Testis (tissue), 3 donors: ENCODE results near the gene GMDS. TPM values are rescaled to one million over a fixed set of nuclear protein-coding genes. Genes with fewer than 3 reads are reported as not detected.

ENCODE experiments used
- DNase-seq: peaks from one replicate; pipeline ENCODE4 v3.0.0-alpha.2; 2019
- H3K27ac ChIP-seq, 2 donors: fragments of 200-600 bp; sonication (generic); one replicate each; pipeline ENCODE4 v1.5.1; 2019
- H3K27me3 ChIP-seq: fragments of 200-600 bp; sonication (generic); one replicate; pipeline ENCODE4 v1.5.1; 2019
- H3K36me3 ChIP-seq: fragments of 200-600 bp; sonication (generic); one replicate; pipeline ENCODE4 v1.5.1; 2017; ENCODE audit warnings: low read depth; ENCODE audit errors: missing control alignments
- H3K4me1 ChIP-seq: fragments of 200-600 bp; sonication (generic); one replicate; pipeline ENCODE4 v1.5.1; 2019
- H3K4me3 ChIP-seq, 2 donors: fragments of 200-600 bp; sonication (generic); one replicate each; pipeline ENCODE4 v1.5.1; 2017 to 2019
- H3K9me3 ChIP-seq: fragments of 200-600 bp; sonication (generic); one replicate; pipeline ENCODE4 v1.5.1; 2017
- POLR2A ChIP-seq: fragments of 450-650 bp; IDR thresholded peaks from one replicate; pipeline ENCODE4 v1.6.1; 2017; ENCODE audit warnings: antibody characterized with exemption, mild to moderate bottlenecking, moderate library complexity
- WGBS, 2 donors: methylation state at CpG; one replicate each; pipeline ENCODE4 v1.1.5; 2018; 5-methylcytosine and 5-hydroxymethylcytosine counted together
- intact Hi-C: fragments of 100-400 bp; cut with DNase I; formaldehyde crosslinking; loops from one replicate; pipeline ENCODE4 v1.15.1; 2023; ENCODE audit warnings: low total_unique reads
- polyA plus RNA-seq: library from polyadenylated mRNA; stranded (reverse); fragments of 350-450 nt; fragmentation: Illumina TruSeq; extraction: RNeasy Lipid Tissue Mini Kit (QIAGEN cat#74804); gene quantifications from one replicate; pipeline ENCODE4 v1.2.3, GENCODE V29; 2014; ENCODE audit warnings: low read depth, low replicate concordance; ENCODE audit not compliant: insufficient read depth
- total RNA-seq, 2 donors: library from RNA; depleted of rRNA; stranded (reverse); fragments of >200 nt; gene quantifications; one replicate each; pipeline ENCODE4 v1.2.3, GENCODE V29; 2016
- TF ChIP-seq, protein P1 (sequence below), 3 experiments: fragments of 450-650 bp in 2 of 3; fragments of 200-600 bp in 1 of 3; sonication (generic) in 1 of 3; IDR thresholded peaks; one replicate each; pipeline ENCODE4 v1.5.1; 2016 to 2019; ENCODE audit warnings: antibody characterized with exemption in 3 of 3, mild to moderate bottlenecking in 2 of 3, moderate library complexity in 1 of 3

Gene GMDS
- total and polyA plus RNA-seq, 3 donors from 2014 or later: 19.6 to 31.1 (median 22.2) TPM

- no peaks in the 10 kb centered on the region for H3K4me1 ChIP-seq
- no peak overlapping the region for H3K4me3 ChIP-seq
- WGBS, 2 donors: 93 to 96% methylated on average over 4 of the region's 4 CpGs
- TF ChIP-seq POLR2A: no peak
- TF ChIP-seq, protein P1, sequence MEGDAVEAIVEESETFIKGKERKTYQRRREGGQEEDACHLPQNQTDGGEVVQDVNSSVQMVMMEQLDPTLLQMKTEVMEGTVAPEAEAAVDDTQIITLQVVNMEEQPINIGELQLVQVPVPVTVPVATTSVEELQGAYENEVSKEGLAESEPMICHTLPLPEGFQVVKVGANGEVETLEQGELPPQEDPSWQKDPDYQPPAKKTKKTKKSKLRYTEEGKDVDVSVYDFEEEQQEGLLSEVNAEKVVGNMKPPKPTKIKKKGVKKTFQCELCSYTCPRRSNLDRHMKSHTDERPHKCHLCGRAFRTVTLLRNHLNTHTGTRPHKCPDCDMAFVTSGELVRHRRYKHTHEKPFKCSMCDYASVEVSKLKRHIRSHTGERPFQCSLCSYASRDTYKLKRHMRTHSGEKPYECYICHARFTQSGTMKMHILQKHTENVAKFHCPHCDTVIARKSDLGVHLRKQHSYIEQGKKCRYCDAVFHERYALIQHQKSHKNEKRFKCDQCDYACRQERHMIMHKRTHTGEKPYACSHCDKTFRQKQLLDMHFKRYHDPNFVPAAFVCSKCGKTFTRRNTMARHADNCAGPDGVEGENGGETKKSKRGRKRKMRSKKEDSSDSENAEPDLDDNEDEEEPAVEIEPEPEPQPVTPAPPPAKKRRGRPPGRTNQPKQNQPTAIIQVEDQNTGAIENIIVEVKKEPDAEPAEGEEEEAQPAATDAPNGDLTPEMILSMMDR (IDR thresholded peaks at IDR 0.05): no peak
- no peaks in the 10 kb centered on the region for H3K9me3 ChIP-seq
- no peaks in the 10 kb centered on the region for H3K36me3 ChIP-seq
- intact Hi-C loops: no loop called here
- no peak overlapping the region for H3K27ac ChIP-seq
- DNase-seq: no peak
- H3K27me3 ChIP-seq: no peaks in the 10 kb centered on the region
Observed at GRCh38 chr6:1631251-1631650, 614.2 kb downstream of the GMDS start.

- Histone ChIP-seq H3K4me3 (no peak overlapping the region), H3K4me1 (no peaks in the 10 kb centered on the region), H3K9me3 (no peaks in the 10 kb centered on the region), H3K36me3 (no peaks in the 10 kb centered on the region), H3K27ac (no peak overlapping the region), H3K27me3 (no peaks in the 10 kb centered on the region)
- no peak for DNase-seq
- intact Hi-C loops: no loop called here
- TF ChIP-seq POLR2A: no peak
- TF ChIP-seq, protein P1 (IDR thresholded peaks at IDR 0.05): no peak
- 86 to 90% methylated on average over 11 of the region's 11 CpGs for WGBS, 2 donors
Observed at GRCh38 chr6:1630771-1631217, 614.6 kb downstream of the GMDS start.

- Histone ChIP-seq H3K4me3 (no peak overlapping the region), H3K4me1 (peaks cover 2% of the 10 kb centered on the region), H3K36me3 (no peaks in the 10 kb centered on the region), H3K9me3 (no peaks in the 10 kb centered on the region), H3K27me3 (no peaks in the 10 kb centered on the region), H3K27ac (no peak overlapping the region)
- intact Hi-C loops: no loop called here
- TF ChIP-seq, protein P1 (IDR thresholded peaks at IDR 0.05): no peak
- no peak for TF ChIP-seq POLR2A
- no peak for DNase-seq
- WGBS, 2 donors: 94 to 95% methylated on average over 10 of the region's 10 CpGs
Observed at GRCh38 chr6:1630212-1630770, 615.1 kb downstream of the GMDS start.

DNA sequence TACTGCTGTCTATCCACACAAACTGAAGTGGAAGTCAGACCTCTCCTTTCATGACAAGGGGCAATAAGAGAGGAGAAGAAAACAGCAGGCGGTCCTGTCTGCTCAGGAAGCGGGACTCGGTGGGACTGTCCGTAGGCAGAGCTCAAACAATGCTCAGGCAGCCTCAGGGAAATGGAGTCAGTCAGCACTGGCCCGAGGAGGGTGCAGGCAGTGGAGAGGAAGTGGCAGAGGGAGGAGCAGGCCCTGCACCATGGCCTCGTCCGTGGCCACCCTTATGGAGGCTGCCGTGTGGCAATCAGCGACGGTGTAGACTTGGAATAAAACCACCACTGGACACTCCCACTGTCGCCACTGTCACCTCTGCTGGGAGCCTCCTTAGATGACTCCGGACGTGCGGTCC lies 616.1 kb downstream of the GMDS start:
- intact Hi-C loops: no loop called here
- Histone ChIP-seq H3K4me1 (peaks cover 3% of the 10 kb centered on the region), H3K9me3 (no peaks in the 10 kb centered on the region), H3K36me3 (no peaks in the 10 kb centered on the region), H3K4me3 (no peak overlapping the region), H3K27me3 (no peaks in the 10 kb centered on the region), H3K27ac (no peak overlapping the region)
- 91 to 93% methylated on average over 13 to 14 of the region's 14 CpGs for WGBS, 2 donors
- DNase-seq: no peak
- TF ChIP-seq POLR2A: no peak
- TF ChIP-seq, protein P1 (IDR thresholded peaks at IDR 0.05): no peak
